CD4-positive, CD25-positive, alpha-beta regulatory T cell (primary cell): Measurements from ENCODE around the gene TNNT2. TPM values are rescaled to one million over a fixed set of nuclear protein-coding genes. Genes with fewer than 3 reads are reported as not detected.

Experiments
- ATAC-seq, 2 donors: fragments of 150-1000 bp; cut with Tn5 transposase; one replicate each; pipeline ENCODE4 v1.10.0; 2021; ENCODE audit warnings: low read depth in 2 of 2, moderate number of reproducible peaks in 2 of 2, moderate library complexity in 1 of 2
- DNase-seq, 3 donors: peaks; one replicate each; pipeline versions ENCODE4 v3.0.0 to v3.0.0-alpha.2; 2012 to 2022; ENCODE audit warnings: mixed read lengths in 1 of 3
- H3K27ac ChIP-seq: one replicate; pipeline ENCODE4 v1.7.0; 2013; ENCODE audit warnings: mild to moderate bottlenecking, low read length; ENCODE audit not compliant: insufficient read depth, poor library complexity, severe bottlenecking
- H3K27me3 ChIP-seq: one replicate; pipeline ENCODE4 v1.7.0; 2013; ENCODE audit warnings: low read length; ENCODE audit not compliant: control insufficient read depth, insufficient read depth
- H3K36me3 ChIP-seq: one replicate; pipeline ENCODE4 v1.7.0; 2013; ENCODE audit warnings: mild to moderate bottlenecking, low read length, moderate library complexity; ENCODE audit not compliant: control insufficient read depth, insufficient read depth
- H3K4me1 ChIP-seq: 2 replicates; pipeline ENCODE4 v1.7.0; 2013; ENCODE audit warnings: mild to moderate bottlenecking, low read length; ENCODE audit not compliant: insufficient read depth, control insufficient read depth, poor library complexity, severe bottlenecking
- H3K4me3 ChIP-seq: one replicate; pipeline ENCODE4 v1.7.0; 2013; ENCODE audit warnings: low read depth, mild to moderate bottlenecking, low read length, moderate library complexity
- H3K9me3 ChIP-seq, 2 experiments: 1 replicate in 1 of 2; 2 replicates in 1 of 2; pipeline ENCODE4 v1.7.0; 2013; ENCODE audit warnings: low read length in 2 of 2, mild to moderate bottlenecking in 1 of 2, moderate library complexity in 1 of 2; ENCODE audit not compliant: control insufficient read depth in 2 of 2
- H3K27ac Mint-ChIP-seq, 3 donors: one replicate each; pipeline ENCODE4 v1.8.0; 2020 to 2022; ENCODE audit warnings: mild to moderate bottlenecking in 3 of 3, mixed read lengths in 3 of 3, moderate library complexity in 2 of 3
- H3K27me3 Mint-ChIP-seq: one replicate; pipeline ENCODE4 v1.8.0; 2022; ENCODE audit warnings: mild to moderate bottlenecking, mixed read lengths
- H3K36me3 Mint-ChIP-seq: one replicate; pipeline ENCODE4 v1.8.0; 2020; ENCODE audit warnings: mixed read lengths
- H3K4me1 Mint-ChIP-seq, 4 donors: one replicate each; pipeline ENCODE4 v1.8.0; 2020 to 2022; ENCODE audit warnings: mixed read lengths in 4 of 4, mild to moderate bottlenecking in 1 of 4
- H3K4me3 Mint-ChIP-seq, 4 donors: one replicate each; pipeline ENCODE4 v1.8.0; 2020 to 2022; ENCODE audit warnings: mild to moderate bottlenecking in 4 of 4, mixed read lengths in 4 of 4, moderate library complexity in 3 of 4
- H3K9me3 Mint-ChIP-seq, 7 donors: one replicate each; pipeline ENCODE4 v1.8.0; 2020 to 2022; ENCODE audit warnings: mixed read lengths in 7 of 7, mild to moderate bottlenecking in 3 of 7, moderate library complexity in 2 of 7
- polyA plus RNA-seq, 4 donors: library from polyadenylated mRNA; unstranded; fragments of 300-500 nt; fragmentation: Illumina TruSeq; gene quantifications; one replicate each; pipeline ENCODE4 v1.2.3, GENCODE V29; 2021
- total RNA-seq: library from RNA; stranded (reverse); gene quantifications from one replicate; pipeline ENCODE4 v1.2.3, GENCODE V29; 2022

TNNT2 gene
- total and polyA plus RNA-seq, 5 donors from 2014 or later, result not detected

DNA sequence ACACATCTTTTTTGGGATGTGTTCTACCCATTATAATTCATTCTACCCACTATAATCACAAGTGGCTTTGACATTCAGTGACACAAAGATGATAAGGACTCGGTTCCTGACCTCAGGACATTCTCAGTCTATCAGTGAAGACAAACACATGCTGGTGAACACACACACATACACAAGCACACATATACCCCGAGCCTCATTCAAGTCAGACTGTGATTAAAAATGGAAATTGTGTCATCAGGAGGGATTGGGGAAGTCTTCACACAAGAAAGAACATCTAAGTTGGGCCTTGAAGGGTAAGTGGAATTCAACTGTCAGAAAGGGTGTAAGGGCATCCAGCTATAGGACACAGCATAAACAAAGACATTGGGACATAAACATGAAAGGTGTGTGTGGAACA, 24.2 kb upstream of the TNNT2 start:
- no peak overlapping the region for H3K4me3 ChIP-seq
- ATAC-seq (no peak), DNase-seq (no peak)
- no peaks in the 10 kb centered on the region for H3K4me1 ChIP-seq
- Mint-ChIP-seq H3K9me3 (no peaks in the 10 kb centered on the region), H3K27me3 (peaks cover 28% of the 10 kb centered on the region), H3K27ac (no peak overlapping the region), H3K4me3 (no peak overlapping the region), H3K4me1 (no peaks in the 10 kb centered on the region), H3K36me3 (no peaks in the 10 kb centered on the region)
- no peak overlapping the region for H3K27ac ChIP-seq
- no peaks in the 10 kb centered on the region for H3K9me3 ChIP-seq
- H3K27me3 ChIP-seq, result peaks cover 22% of the 10 kb centered on the region
- no peaks in the 10 kb centered on the region for H3K36me3 ChIP-seq

DNA sequence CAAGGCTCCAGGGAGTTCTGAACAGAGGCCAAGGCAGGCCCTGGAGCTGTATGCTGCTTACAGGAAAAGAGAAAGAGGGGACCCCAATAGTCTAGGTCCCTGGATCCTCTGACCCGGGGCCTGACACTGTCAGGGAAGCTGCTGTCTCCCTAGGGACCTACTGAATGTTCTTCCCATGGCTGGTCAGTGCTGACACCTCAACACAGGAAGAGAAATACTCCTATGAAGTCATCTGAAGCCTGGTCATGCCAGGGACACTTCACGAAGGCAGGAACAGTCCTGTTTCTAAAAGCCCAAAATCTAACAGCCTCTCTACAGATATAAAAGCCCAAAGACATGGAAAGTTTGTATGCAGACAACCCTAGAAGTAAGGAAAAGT, 23.4 kb upstream of the TNNT2 start:
- Mint-ChIP-seq H3K4me1 (no peaks in the 10 kb centered on the region), H3K9me3 (no peaks in the 10 kb centered on the region), H3K4me3 (no peak overlapping the region), H3K27ac (no peak overlapping the region), H3K27me3 (peaks cover 31% of the 10 kb centered on the region), H3K36me3 (no peaks in the 10 kb centered on the region)
- Histone ChIP-seq H3K4me1 (no peaks in the 10 kb centered on the region), H3K9me3 (no peaks in the 10 kb centered on the region), H3K27me3 (peaks cover 22% of the 10 kb centered on the region), H3K27ac (no peak overlapping the region), H3K36me3 (no peaks in the 10 kb centered on the region), H3K4me3 (no peak overlapping the region)
- ATAC-seq (no peak), DNase-seq (no peak)

DNA sequence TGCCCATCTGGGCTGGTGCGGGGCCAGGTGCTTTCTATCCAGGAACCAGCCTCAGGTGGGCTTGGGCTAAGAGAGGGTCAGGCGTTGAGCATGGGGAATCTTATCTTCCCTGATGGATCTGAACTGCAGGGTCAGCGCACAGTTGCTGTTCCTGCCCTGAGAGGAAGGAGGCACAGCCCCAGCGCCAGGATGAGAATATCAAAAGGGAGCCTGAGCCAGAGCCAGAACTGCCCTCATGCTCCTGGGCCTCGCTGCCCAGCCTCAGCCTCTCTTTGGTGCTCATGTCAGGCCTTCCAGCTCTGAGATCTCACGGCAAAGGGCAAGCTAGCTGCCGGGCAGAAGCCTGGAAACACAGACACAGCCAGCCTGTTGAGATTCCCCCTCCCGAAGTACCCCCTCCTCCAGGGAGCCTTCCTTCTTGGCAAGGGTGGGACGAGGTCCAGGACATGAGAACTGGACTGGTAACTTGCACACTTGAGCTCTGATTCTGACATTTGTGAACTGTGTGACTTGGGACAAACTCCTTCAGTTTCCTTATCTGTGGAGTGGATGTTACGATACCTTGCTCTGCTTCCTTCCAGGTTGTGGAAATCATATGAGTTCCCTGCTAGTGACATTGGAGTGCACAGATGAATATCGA, 22.9 kb upstream of the TNNT2 start:
- H3K9me3 Mint-ChIP-seq, result no peaks in the 10 kb centered on the region
- H3K27ac Mint-ChIP-seq, result no peak overlapping the region
- H3K4me3 Mint-ChIP-seq, result no peak overlapping the region
- ATAC-seq (no peak), DNase-seq (no peak)
- H3K27ac ChIP-seq, result no peak overlapping the region
- peaks cover 35% of the 10 kb centered on the region for H3K27me3 Mint-ChIP-seq
- H3K9me3 ChIP-seq, result no peaks in the 10 kb centered on the region
- no peaks in the 10 kb centered on the region for H3K36me3 ChIP-seq
- no peak overlapping the region for H3K4me3 ChIP-seq
- no peaks in the 10 kb centered on the region for H3K4me1 ChIP-seq
- H3K4me1 Mint-ChIP-seq, result no peaks in the 10 kb centered on the region
- peaks cover 22% of the 10 kb centered on the region for H3K27me3 ChIP-seq
- no peaks in the 10 kb centered on the region for H3K36me3 Mint-ChIP-seq

DNA sequence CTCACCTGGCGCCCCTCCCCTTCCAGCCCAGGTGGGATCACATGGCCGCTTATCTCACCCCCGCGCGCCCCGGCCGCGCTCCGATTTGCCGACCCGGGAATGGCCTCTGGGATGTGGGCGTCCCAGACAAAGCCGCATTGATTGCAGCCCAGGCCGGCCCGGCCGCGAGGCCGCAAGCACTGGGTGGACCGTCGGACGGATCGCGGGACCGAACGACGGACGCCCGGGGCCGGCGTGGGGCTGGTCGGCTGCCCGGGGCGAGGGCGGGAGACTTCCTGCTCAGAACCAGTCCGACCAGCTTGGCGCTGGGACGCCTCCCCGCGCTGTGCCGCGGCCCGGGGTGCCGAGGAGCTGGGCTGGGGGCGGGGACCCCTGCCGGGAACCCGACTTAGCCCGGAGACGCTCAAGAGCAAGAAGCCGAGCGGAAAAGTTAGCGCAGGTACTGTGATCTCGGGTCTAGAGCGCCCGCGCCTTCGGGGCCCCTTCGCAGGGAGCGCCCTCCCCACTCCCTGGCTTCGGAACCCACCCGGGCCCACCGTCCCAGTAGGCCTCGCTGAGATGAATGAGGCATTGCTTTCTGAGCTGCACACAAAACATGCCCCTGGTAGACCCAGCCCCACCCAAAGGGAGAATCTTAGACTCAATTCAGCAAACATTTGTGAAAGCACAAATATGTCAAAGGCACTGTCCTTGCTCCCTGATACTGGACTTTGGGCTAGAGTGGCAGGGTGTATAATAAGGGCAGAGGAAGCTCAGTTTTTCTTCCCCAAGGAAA, 22.1 kb upstream of the TNNT2 start:
- no peaks in the 10 kb centered on the region for H3K4me1 Mint-ChIP-seq
- H3K27ac Mint-ChIP-seq, result no peak overlapping the region
- no peak overlapping the region for H3K4me3 ChIP-seq
- H3K36me3 ChIP-seq, result no peaks in the 10 kb centered on the region
- H3K9me3 ChIP-seq, result no peaks in the 10 kb centered on the region
- H3K4me3 Mint-ChIP-seq, result no peak overlapping the region
- H3K4me1 ChIP-seq, result no peaks in the 10 kb centered on the region
- ATAC-seq, result no peak
- no peak for DNase-seq
- H3K27ac ChIP-seq, result no peak overlapping the region
- peaks cover 22% of the 10 kb centered on the region for H3K27me3 ChIP-seq
- no peaks in the 10 kb centered on the region for H3K36me3 Mint-ChIP-seq
- H3K27me3 Mint-ChIP-seq, result peaks cover 41% of the 10 kb centered on the region
- H3K9me3 Mint-ChIP-seq, result no peaks in the 10 kb centered on the region

DNA sequence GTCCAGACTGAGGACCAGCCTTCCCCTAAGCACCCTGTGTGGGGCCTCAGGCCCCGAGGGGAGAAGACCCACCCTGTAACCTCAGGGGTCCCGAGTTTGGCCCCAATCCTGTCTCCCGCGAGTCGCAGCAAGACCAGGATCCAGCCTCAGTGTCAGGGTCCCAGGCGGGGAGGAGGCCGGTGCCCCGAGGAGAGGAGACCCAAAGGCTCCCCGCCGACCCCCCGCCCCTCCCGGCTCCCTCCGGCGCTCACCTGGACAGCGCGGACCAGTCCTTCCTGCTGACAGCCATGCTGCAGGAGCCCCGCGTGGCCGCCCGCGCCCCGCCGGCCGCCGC, 21.5 kb upstream of the TNNT2 start, which contains the start of gene LAD1:
Gene LAD1 (minus strand): TSS at position 307 of the 334 bp plus-strand sequence. CDS start 18 bp downstream, at position 289.
- ATAC-seq, result no peak
- H3K36me3 ChIP-seq, result no peaks in the 10 kb centered on the region
- Mint-ChIP-seq H3K4me1 (no peaks in the 10 kb centered on the region), H3K4me3 (no peak within 1 kb of the TSS), H3K27me3 (peaks cover 43% of the 10 kb centered on the region), H3K36me3 (no peaks in the 10 kb centered on the region), H3K27ac (no peak within 1 kb of the TSS), H3K9me3 (no peaks in the 10 kb centered on the region)
- H3K27ac ChIP-seq, result no peak within 1 kb of the TSS
- DNase-seq, result no peak
- H3K4me1 ChIP-seq, result no peaks in the 10 kb centered on the region
- H3K9me3 ChIP-seq, result no peaks in the 10 kb centered on the region
- peaks cover 22% of the 10 kb centered on the region for H3K27me3 ChIP-seq
- H3K4me3 ChIP-seq, result no peak within 1 kb of the TSS

DNA sequence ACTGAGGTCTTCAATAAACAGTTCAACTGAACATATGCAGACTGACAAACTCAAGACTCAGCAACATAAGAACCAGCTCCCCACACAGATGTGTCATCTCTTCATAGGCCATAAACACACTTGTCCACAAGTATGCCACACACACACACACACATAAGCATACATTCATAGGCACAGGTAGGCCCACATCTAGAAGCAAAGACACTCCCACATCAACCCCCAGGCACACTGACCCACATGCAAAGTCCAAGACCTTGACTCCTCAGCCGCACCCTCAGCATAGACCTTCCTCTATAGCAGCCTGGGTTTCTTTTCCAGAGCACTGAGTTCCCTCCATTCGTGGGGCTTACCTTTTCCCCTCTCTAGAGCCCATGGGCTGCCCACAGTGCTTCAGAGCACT, 20.2 kb upstream of the TNNT2 start:
- H3K4me1 ChIP-seq, result no peaks in the 10 kb centered on the region
- H3K9me3 Mint-ChIP-seq, result no peaks in the 10 kb centered on the region
- no peak overlapping the region for H3K27ac ChIP-seq
- no peaks in the 10 kb centered on the region for H3K9me3 ChIP-seq
- no peaks in the 10 kb centered on the region for H3K4me1 Mint-ChIP-seq
- no peaks in the 10 kb centered on the region for H3K36me3 Mint-ChIP-seq
- no peak overlapping the region for H3K4me3 Mint-ChIP-seq
- no peak overlapping the region for H3K27ac Mint-ChIP-seq
- ATAC-seq (no peak), DNase-seq (no peak)
- H3K27me3 ChIP-seq, result peaks cover 18% of the 10 kb centered on the region
- H3K36me3 ChIP-seq, result no peaks in the 10 kb centered on the region
- no peak overlapping the region for H3K4me3 ChIP-seq
- H3K27me3 Mint-ChIP-seq, result peaks cover 55% of the 10 kb centered on the region

DNA sequence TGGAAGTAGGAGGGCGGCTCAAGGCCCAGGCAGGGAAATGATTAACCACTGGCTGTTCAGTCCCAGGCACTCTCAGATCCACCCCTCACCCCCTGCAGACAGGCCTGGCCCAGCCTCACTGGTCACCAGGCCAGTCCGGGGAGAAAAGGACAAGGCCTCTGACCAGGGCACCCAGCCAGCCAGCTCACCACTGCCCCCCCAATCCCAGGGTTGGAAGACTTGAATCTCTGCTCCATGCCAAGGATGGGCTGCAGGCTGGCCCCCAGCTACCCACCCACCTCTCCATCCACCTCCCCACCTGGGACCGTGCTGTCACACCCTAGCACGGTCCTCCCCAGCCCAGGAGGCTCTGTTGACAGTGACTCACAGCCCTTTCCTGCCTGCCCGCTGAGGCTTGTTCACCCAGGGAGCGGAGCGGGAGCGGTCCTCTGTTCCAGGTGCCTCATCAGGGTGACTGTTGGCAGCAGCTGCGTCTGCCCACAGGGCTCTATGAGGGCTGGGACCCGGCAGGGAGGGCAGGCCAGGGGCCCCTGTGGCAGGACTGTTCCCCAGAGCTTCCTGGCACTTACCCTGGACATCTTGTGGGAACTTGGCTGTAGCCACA, 19.5 kb upstream of the TNNT2 start:
- Mint-ChIP-seq H3K36me3 (no peaks in the 10 kb centered on the region), H3K9me3 (no peaks in the 10 kb centered on the region), H3K27me3 (peaks cover 62% of the 10 kb centered on the region), H3K4me3 (no peak overlapping the region), H3K4me1 (no peaks in the 10 kb centered on the region), H3K27ac (no peak overlapping the region)
- H3K27me3 ChIP-seq, result peaks cover 15% of the 10 kb centered on the region
- no peaks in the 10 kb centered on the region for H3K36me3 ChIP-seq
- no peaks in the 10 kb centered on the region for H3K4me1 ChIP-seq
- no peak overlapping the region for H3K4me3 ChIP-seq
- ATAC-seq (no peak), DNase-seq (no peak)
- no peak overlapping the region for H3K27ac ChIP-seq
- H3K9me3 ChIP-seq, result no peaks in the 10 kb centered on the region

DNA sequence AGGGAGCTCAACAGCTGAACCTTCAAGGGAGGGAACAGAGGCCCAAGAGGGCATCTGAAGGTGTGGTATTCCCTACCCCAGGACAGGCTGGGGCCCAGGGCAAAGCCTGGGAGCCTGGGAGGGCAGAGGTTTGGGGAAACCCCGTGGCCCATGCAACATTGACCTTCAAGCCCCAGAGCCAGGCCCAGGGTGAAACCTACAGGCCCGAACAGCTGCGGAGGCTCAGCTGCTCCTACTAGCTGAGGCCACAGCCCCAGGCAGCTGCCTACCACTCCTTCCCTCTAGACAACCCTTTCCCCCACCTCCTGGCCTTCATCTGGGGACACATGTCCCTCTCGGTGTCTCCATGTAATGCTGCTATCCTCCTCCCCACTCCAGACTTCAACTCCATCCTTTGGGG, 18.5 kb upstream of the TNNT2 start:
- no peak overlapping the region for H3K27ac Mint-ChIP-seq
- ATAC-seq, result no peak
- no peak overlapping the region for H3K27ac ChIP-seq

More for the DNA sequence above, 18.5 kb upstream of the TNNT2 start:
- Mint-ChIP-seq H3K27me3 (peaks cover 60% of the 10 kb centered on the region), H3K4me3 (no peak overlapping the region), H3K36me3 (no peaks in the 10 kb centered on the region), H3K9me3 (no peaks in the 10 kb centered on the region), H3K4me1 (no peaks in the 10 kb centered on the region)
- Histone ChIP-seq H3K4me3 (no peak overlapping the region), H3K4me1 (no peaks in the 10 kb centered on the region), H3K27me3 (peaks cover 13% of the 10 kb centered on the region), H3K36me3 (no peaks in the 10 kb centered on the region), H3K9me3 (no peaks in the 10 kb centered on the region)
- no peak for DNase-seq
